IMR-90 (cell line): ENCODE data around the gene NOD2. TPM values are rescaled to one million over a fixed set of nuclear protein-coding genes. Genes with fewer than 3 reads are reported as not detected.

Source experiments
- ATAC-seq: fragments of 200-7000 bp; cut with Tn5 transposase; 2 replicates; pipeline ENCODE4 v1.9.1; 2020; ENCODE audit warnings: low read depth, mild to moderate bottlenecking, moderate library complexity
- BruUV-seq: library from RNA; stranded (reverse); fragments of 400-500 nt; replicated peaks from 2 replicates; lab custom pipeline; 2021; lab: Mats Ljungman, UMichigan
- CTCF ChIA-PET: fragments of 300-600 bp; formaldehyde crosslinking; extraction: SDS; loops from one replicate; lab custom pipeline; 2021; ENCODE audit warnings: antibody characterized with exemption; lab: Yijun Ruan, JAX
- POLR2A ChIA-PET: fragments of 300-600 bp; sonication (Branson Sonifier 250); formaldehyde crosslinking; loops from one replicate; lab custom pipeline; 2022; ENCODE audit warnings: antibody characterized with exemption; ENCODE audit not compliant: unreplicated experiment; lab: Charles Lee
- DNase-seq: peaks from one replicate; pipeline ENCODE4 v3.0.0; 2013
- H2AFZ ChIP-seq: replicated peaks from 2 replicates; pipeline ENCODE3; 2013; ENCODE audit warnings: low read length, mild to moderate bottlenecking; ENCODE audit not compliant: poor library complexity
- H2AK5ac ChIP-seq: 2 replicates; pipeline ENCODE4 v1.6.1; 2013; ENCODE audit warnings: low read depth, low read length, inconsistent platforms
- H2AK9ac ChIP-seq: replicated peaks from 2 replicates; pipeline ENCODE3; 2013; ENCODE audit warnings: mild to moderate bottlenecking, low read depth, low read length, moderate library complexity; ENCODE audit not compliant: poor library complexity
- H2BK120ac ChIP-seq: 2 replicates; pipeline ENCODE4 v1.6.1; 2013; ENCODE audit warnings: low read depth, low read length, inconsistent platforms
- H2BK15ac ChIP-seq: 3 replicates; pipeline ENCODE4 v1.6.1; 2013; ENCODE audit warnings: low read depth, low read length, inconsistent platforms
- H2BK20ac ChIP-seq: 2 replicates; pipeline ENCODE4 v1.6.1; 2013; ENCODE audit warnings: low read depth, mild to moderate bottlenecking, inconsistent platforms, low read length, moderate library complexity
- H2BK5ac ChIP-seq: 2 replicates; pipeline ENCODE4 v1.6.1; 2013; ENCODE audit warnings: mild to moderate bottlenecking, low read depth, low read length, inconsistent platforms; ENCODE audit not compliant: poor library complexity, severe bottlenecking
- H3K14ac ChIP-seq: replicated peaks from 2 replicates; pipeline ENCODE4 v1.6.1; 2013; ENCODE audit warnings: low read depth, low read length, inconsistent platforms
- H3K18ac ChIP-seq: 2 replicates; pipeline ENCODE4 v1.6.1; 2013; ENCODE audit warnings: low read depth, low read length, control low read depth
- H3K23ac ChIP-seq: 2 replicates; pipeline ENCODE4 v1.6.1; 2013; ENCODE audit warnings: low read depth, low read length, inconsistent platforms
- H3K27ac ChIP-seq: 2 replicates; pipeline ENCODE4 v1.5.1; 2013; ENCODE audit warnings: mild to moderate bottlenecking, control low read depth, low read length; ENCODE audit not compliant: insufficient read depth
- H3K27me3 ChIP-seq: 2 replicates; pipeline ENCODE4 v1.6.1; 2013; ENCODE audit warnings: low read length; ENCODE audit not compliant: control insufficient read depth, insufficient read depth
- H3K36me3 ChIP-seq: 2 replicates; pipeline ENCODE4 v1.6.1; 2013; ENCODE audit warnings: low read length, mixed read lengths; ENCODE audit not compliant: control insufficient read depth, insufficient read depth
- H3K4ac ChIP-seq: 2 replicates; pipeline ENCODE4 v1.6.1; 2013; ENCODE audit warnings: low read depth, low read length, inconsistent platforms
- H3K4me1 ChIP-seq: 2 replicates; pipeline ENCODE4 v1.6.1; 2013; ENCODE audit warnings: low read length, mixed read lengths; ENCODE audit not compliant: control insufficient read depth, insufficient read depth
- H3K4me2 ChIP-seq: 2 replicates; pipeline ENCODE4 v1.6.1; 2013; ENCODE audit warnings: low read depth, mild to moderate bottlenecking, control low read depth, low read length, moderate library complexity
- H3K4me3 ChIP-seq: 2 replicates; pipeline ENCODE4 v1.5.1; 2013; ENCODE audit warnings: low read depth, mild to moderate bottlenecking, control low read depth, low read length, moderate library complexity; ENCODE audit not compliant: insufficient read depth
- H3K56ac ChIP-seq: 2 replicates; pipeline ENCODE4 v1.6.1; 2013; ENCODE audit warnings: low read length, inconsistent platforms; ENCODE audit not compliant: insufficient read depth; ENCODE audit errors: extremely low read depth
- H3K79me1 ChIP-seq, 2 experiments: 2 replicates each; pipeline ENCODE4 v1.6.1; 2013; ENCODE audit warnings: low read length in 2 of 2, inconsistent platforms in 1 of 2, low read depth in 1 of 2
- H3K9ac ChIP-seq: 2 replicates; pipeline ENCODE4 v1.6.1; 2013; ENCODE audit warnings: low read depth, low read length, control low read depth
- H3K9me1 ChIP-seq: 2 replicates; pipeline ENCODE4 v1.6.1; 2013; ENCODE audit warnings: low read length, inconsistent platforms; ENCODE audit not compliant: insufficient read depth
- H3K9me3 ChIP-seq: 2 replicates; pipeline ENCODE4 v1.6.1; 2013; ENCODE audit warnings: low read length; ENCODE audit not compliant: control insufficient read depth, insufficient read depth
- H4K20me1 ChIP-seq: 2 replicates; pipeline ENCODE4 v1.6.1; 2013; ENCODE audit warnings: low read length, inconsistent platforms; ENCODE audit not compliant: insufficient read depth
- H4K5ac ChIP-seq: 2 replicates; pipeline ENCODE4 v1.6.1; 2013; ENCODE audit warnings: mild to moderate bottlenecking, low read depth, low read length, control low read depth
- H4K8ac ChIP-seq, 2 experiments: 2 replicates each; pipeline ENCODE4 v1.6.1; 2013; ENCODE audit warnings: low read depth in 2 of 2, low read length in 2 of 2, control low read depth in 1 of 2, inconsistent platforms in 1 of 2
- H4K91ac ChIP-seq: 2 replicates; pipeline ENCODE4 v1.6.1; 2013; ENCODE audit warnings: low read depth, low read length, inconsistent platforms; ENCODE audit not compliant: insufficient read depth
- BHLHE40 ChIP-seq: fragments of 150-350 bp; IDR thresholded peaks from 2 replicates; pipeline ENCODE4 v1.6.1; 2016; ENCODE audit warnings: mild to moderate bottlenecking, low read depth, low read length
- CEBPB ChIP-seq: IDR thresholded peaks from 2 replicates; pipeline ENCODE4 v1.6.1; 2012; ENCODE audit warnings: low read depth, low read length, improper control_type of control experiment
- CHD1 ChIP-seq: IDR thresholded peaks from 2 replicates; pipeline ENCODE4 v1.6.1; 2012; ENCODE audit warnings: low read depth, low read length, improper control_type of control experiment
- NFE2L2 ChIP-seq: fragments of 150-350 bp; IDR thresholded peaks from 2 replicates; pipeline ENCODE4 v1.6.1; 2016; ENCODE audit warnings: low read depth, mild to moderate bottlenecking, low read length
- SMC3 ChIP-seq: fragments of 150-350 bp; IDR thresholded peaks from 2 replicates; pipeline ENCODE4 v1.6.1; 2016; ENCODE audit warnings: low read depth, mild to moderate bottlenecking, antibody characterized with exemption, low read length, moderate library complexity
- WGBS, 2 experiments: methylation state at CpG; one replicate each; pipeline versions ENCODE4 v1.1.5 to v1.1.7; 2013; ENCODE audit warnings: missing lambda C conversion rate in 2 of 2; ENCODE audit not compliant: insufficient read length in 1 of 2; ENCODE audit errors: extremely low coverage in 2 of 2; 5-methylcytosine and 5-hydroxymethylcytosine counted together
- dilution Hi-C: fragments of 300-500 bp; cut with HindIII; formaldehyde crosslinking; loops from one replicate; pipeline ENCODE4 v1.14.3; 2018; ENCODE audit warnings: low sequenced_read_pairs; ENCODE audit not compliant: unreplicated experiment
- in situ Hi-C: fragments of 300-500 bp; cut with MboI; formaldehyde crosslinking; loops from 3 replicates; pipeline ENCODE4 v1.14.3; 2019; ENCODE audit warnings: low sequenced_read_pairs, inconsistent platforms, mixed read lengths
- intact Hi-C: fragments of 100-400 bp; cut with micrococcal nuclease; formaldehyde crosslinking; loops from 2 replicates; pipeline ENCODE4 v1.10.0; 2022
- polyA plus RNA-seq, 3 experiments: library from polyadenylated mRNA; depleted of rRNA; stranded (reverse); fragments of >200 nt; gene quantifications; 2 replicates each; pipeline ENCODE4 v1.2.3, GENCODE V29; 2012; ENCODE audit warnings: low replicate concordance in 1 of 3
- total RNA-seq: library from RNA; depleted of rRNA; stranded (reverse); fragments of >200 nt; gene quantifications from 2 replicates; pipeline ENCODE4 v1.2.3, GENCODE V29; 2012

Gene NOD2
- total and polyA plus RNA-seq, 2 of the 4 experiments (the other 2 are of a cell fraction): not detected

DNA sequence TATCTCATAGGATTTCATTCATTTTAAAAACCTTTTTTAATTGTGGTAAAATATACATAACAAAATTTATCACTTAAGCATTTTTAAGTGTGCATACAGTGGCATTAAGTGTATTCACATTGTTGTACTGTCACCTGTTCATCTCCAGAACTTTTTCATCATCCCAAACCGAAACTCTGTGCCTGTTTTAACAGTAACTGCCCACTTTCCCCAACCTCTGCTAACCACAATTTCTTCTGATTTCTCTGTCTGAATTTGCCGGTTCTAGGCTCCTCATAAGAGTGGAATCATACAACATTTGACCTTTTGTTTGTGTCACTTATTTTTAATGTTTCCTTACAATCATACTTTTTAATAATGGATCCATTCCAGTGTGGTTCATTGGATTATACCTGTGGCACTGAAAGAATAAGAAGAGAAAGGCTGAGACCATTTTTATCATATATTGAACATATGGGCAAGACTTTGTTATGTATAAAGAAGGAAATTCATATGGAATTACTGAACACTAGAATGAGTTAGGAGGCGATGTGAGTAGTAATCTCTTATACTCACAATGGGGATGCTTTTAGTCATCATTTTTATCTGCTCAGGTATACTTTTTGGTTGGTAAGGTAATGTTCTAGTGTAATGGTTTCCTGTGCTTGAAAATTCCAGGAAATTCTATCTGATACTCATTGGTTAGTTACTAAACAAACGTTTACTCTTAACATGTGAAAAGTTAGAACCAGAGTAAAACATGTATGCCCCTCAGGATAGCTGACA lies 59.2 kb downstream of the NOD2 start:
- no peak overlapping the region for H2AK9ac ChIP-seq
- no peak overlapping the region for H3K4ac ChIP-seq
- no peak overlapping the region for H3K18ac ChIP-seq
- no peaks in the 10 kb centered on the region for H3K9me1 ChIP-seq
- no peaks in the 10 kb centered on the region for H3K4me1 ChIP-seq
- no peak overlapping the region for H3K14ac ChIP-seq
- H2BK20ac ChIP-seq: no peak overlapping the region
- ChIA-PET CTCF (no interaction called here), POLR2A (no interaction called here)
- no peak overlapping the region for H3K9ac ChIP-seq
- no peak overlapping the region for H2AFZ ChIP-seq
- no peak overlapping the region for H2BK120ac ChIP-seq
- H2AK5ac ChIP-seq: no peak overlapping the region
- H3K4me3 ChIP-seq: no peak overlapping the region
- H2BK15ac ChIP-seq: no peak overlapping the region
- no peaks in the 10 kb centered on the region for H3K27me3 ChIP-seq
- intact Hi-C loops (no loop called here), in situ Hi-C loops (no loop called here), dilution Hi-C loops (no loop called here)
- no peak overlapping the region for H4K91ac ChIP-seq
- no peaks in the 10 kb centered on the region for H3K9me3 ChIP-seq
- peaks cover 5 to 7% of the 10 kb centered on the region in 2 experiments; a peak in 3 of 4 replicates for H3K79me1 ChIP-seq
- no peaks in the 10 kb centered on the region for H4K20me1 ChIP-seq
- H3K4me2 ChIP-seq: no peak overlapping the region
- no peak overlapping the region for H3K27ac ChIP-seq
- ATAC-seq (no peak), DNase-seq (no peak)
- H2BK5ac ChIP-seq: no peak overlapping the region
- no CpG with 5 or more reads among the region's 4 CpGs for WGBS, 2 experiments
- no peak overlapping the region for H4K5ac ChIP-seq
- H3K23ac ChIP-seq: no peak overlapping the region
- H3K56ac ChIP-seq: no peak overlapping the region
- BruUV-seq: no TSS peak
- no peak overlapping the region for H4K8ac ChIP-seq
- H3K36me3 ChIP-seq: peaks cover 13% of the 10 kb centered on the region
- TF ChIP-seq CHD1 (no peak), SMC3 (no peak), BHLHE40 (no peak), CEBPB (no peak), NFE2L2 (no peak)
